Heart left ventricle (tissue), 13 donors: ENCODE results near the gene UCHL5.

Experiments used
- CTCF ChIP-seq, 12 donors: fragments of 200-600 bp; sonication (generic) in 4 of 12; IDR thresholded peaks; one replicate each; pipeline versions ENCODE4 v1.5.0 to v1.8.0; 2018 to 2022; ENCODE audit warnings: antibody characterized with exemption in 12 of 12, mild to moderate bottlenecking in 5 of 12
- POLR2A ChIP-seq, 2 donors: fragments of 450-650 bp; IDR thresholded peaks; one replicate each; pipeline ENCODE4 v1.6.1; 2017; ENCODE audit warnings: antibody characterized with exemption in 2 of 2, mild to moderate bottlenecking in 2 of 2, moderate library complexity in 2 of 2
- donor health status: ischemic (EF 13 %, LVEDD 7.1; RV severe dilation, severe dysfunction).
- donor health status: DM: no; HTN: yes; CAD: no.
- donor health status: DM: no; HTN: no; CAD: no.
- donor health status: ischemic (EF 25% LVEDD 6.9; RV normal size, moderate dysfunction).
- donor health status: ischemic (EF 25% LVEDD 5.7; RV mildly dilated, moderate dysfunction).
- donor health status: ischemic (EF 35%, LVEDD 5.7; RV mildly dilated, moderate dysfunction).
- donor health status: nonischemic (EF 11% LVEDD 7.7; RV severe dilation, severe dysfunction).
- donor health status: DM: yes; HTN: yes; CAD: no.
- donor health status: PGD.
- donor health status: ischemic (EF 29% LVEDD 5.4; RV normal size, mild dysfunction).
- donor health status: nonischemic (EF 23%, LVEDD 6.1; RV moderate dilation, normal function).

- no peak for TF ChIP-seq POLR2A (IDR thresholded peaks at IDR 0.05)
- no peak for TF ChIP-seq CTCF (IDR thresholded peaks at IDR 0.05)
Observed at GRCh38 chr1:193094112-193094511, 35.0 kb upstream of the UCHL5 start.
